HG03280 (cell line): ENCODE measurements around the gene CDH2.

Source experiments
- ATAC-seq: cut with Tn5 transposase; IDR thresholded peaks from one replicate; pipeline ENCODE4 v1.9.1; 2021; ENCODE audit warnings: mild to moderate bottlenecking, moderate library complexity; ENCODE audit not compliant: unreplicated experiment

The CDH2 gene

GRCh38 chr18:28127763-28128658 is 48.9 kb downstream of the CDH2 start:
- no peak for ATAC-seq

- no peak for ATAC-seq
These were observed 49.7 kb downstream of the CDH2 start for GRCh38 chr18:28127228-28127627.

GRCh38 chr18:28126768-28127167 is 50.2 kb downstream of the CDH2 start:
- ATAC-seq: no peak

GRCh38 chr18:28125051-28125450 is 51.9 kb downstream of the CDH2 start:
- ATAC-seq: no peak

- ATAC-seq: no peak
These were observed 52.5 kb downstream of the CDH2 start for GRCh38 chr18:28124131-28125029.

- no peak for ATAC-seq
These were observed 53.4 kb downstream of the CDH2 start for GRCh38 chr18:28123401-28124030.

GRCh38 chr18:28120828-28121515 is 56.0 kb downstream of the CDH2 start:
- ATAC-seq: no peak

- ATAC-seq: no peak
These were observed 60.5 kb downstream of the CDH2 start for GRCh38 chr18:28116461-28116860.

- no peak for ATAC-seq
These were observed 61.8 kb downstream of the CDH2 start for GRCh38 chr18:28115149-28115550.

GRCh38 chr18:28114472-28114871 is 62.5 kb downstream of the CDH2 start:
- ATAC-seq: no peak

GRCh38 chr18:28113271-28114029 is 63.5 kb downstream of the CDH2 start:
- ATAC-seq: no peak

GRCh38 chr18:28112056-28112470 is 64.9 kb downstream of the CDH2 start:
- no peak for ATAC-seq

GRCh38 chr18:28110924-28111323 is 66.0 kb downstream of the CDH2 start:
- ATAC-seq: no peak

- ATAC-seq: no peak
These were observed 67.0 kb downstream of the CDH2 start for GRCh38 chr18:28109781-28110560.

GRCh38 chr18:28108814-28109213 is 68.1 kb downstream of the CDH2 start:
- ATAC-seq: no peak

GRCh38 chr18:28108254-28108653 is 68.7 kb downstream of the CDH2 start:
- ATAC-seq: no peak

GRCh38 chr18:28099237-28099636 is 77.7 kb downstream of the CDH2 start:
- ATAC-seq: no peak

- ATAC-seq: no peak
These were observed 81.3 kb downstream of the CDH2 start for GRCh38 chr18:28095631-28096030.

GRCh38 chr18:28095041-28095440 is 81.9 kb downstream of the CDH2 start:
- ATAC-seq: no peak
